Lung (tissue), 16 donors: ENCODE measurements around the gene BCL2L2. TPM values are rescaled to one million over a fixed set of nuclear protein-coding genes. Genes with fewer than 3 reads are reported as not detected.
"Not testable (repeated sequence)": the region's sequence is repeated elsewhere in the genome, so short reads cannot be mapped to it uniquely, and the experiment has no call there.

Experiments used
- ATAC-seq: fragments of 200-7000 bp; cut with Tn5 transposase; one replicate; pipeline ENCODE4 v1.9.1; 2020; ENCODE audit warnings: moderate number of reproducible peaks; ENCODE audit not compliant: insufficient read depth, low FRiP score
- DNase-seq, 3 donors: peaks; one replicate each; pipeline ENCODE4 v3.0.0-alpha.2; 2013 to 2017
- H3K27ac ChIP-seq, 2 donors: one replicate each; pipeline ENCODE4 v1.5.1; 2013; ENCODE audit warnings: mild to moderate bottlenecking in 2 of 2, moderate library complexity in 2 of 2, control low read depth in 1 of 2, inconsistent platforms in 1 of 2, low read depth in 1 of 2, low read length in 1 of 2
- H3K27me3 ChIP-seq, 3 donors: one replicate each; pipeline ENCODE4 v1.5.1; 2013; ENCODE audit warnings: low read length in 2 of 3; ENCODE audit not compliant: control insufficient read depth in 3 of 3, insufficient read depth in 3 of 3
- H3K36me3 ChIP-seq, 4 donors: one replicate each; pipeline ENCODE4 v1.5.1; 2013; ENCODE audit warnings: low read length in 4 of 4, mild to moderate bottlenecking in 1 of 4, moderate library complexity in 1 of 4; ENCODE audit not compliant: control insufficient read depth in 4 of 4, insufficient read depth in 4 of 4
- H3K4me1 ChIP-seq, 5 donors: one replicate each; pipeline ENCODE4 v1.5.1; 2013; ENCODE audit warnings: low read length in 5 of 5, mild to moderate bottlenecking in 2 of 5, moderate library complexity in 1 of 5; ENCODE audit not compliant: control insufficient read depth in 5 of 5, insufficient read depth in 5 of 5
- H3K4me3 ChIP-seq: one replicate; pipeline ENCODE4 v1.5.1; 2013; ENCODE audit warnings: mild to moderate bottlenecking, control low read depth, moderate library complexity
- H3K9ac ChIP-seq, 2 donors: one replicate each; pipeline ENCODE4 v1.5.1; 2013; ENCODE audit warnings: low read length in 2 of 2, control low read depth in 1 of 2; ENCODE audit not compliant: insufficient read depth in 1 of 2
- H3K9me3 ChIP-seq, 4 donors: one replicate each; pipeline ENCODE4 v1.5.1; 2013; ENCODE audit warnings: low read length in 3 of 4, mild to moderate bottlenecking in 1 of 4, moderate library complexity in 1 of 4; ENCODE audit not compliant: control insufficient read depth in 4 of 4, insufficient read depth in 3 of 4
- WGBS, 2 donors: extraction: QIAGEN DNeasy Blood & Tissue Kit; methylation state at CpG; one replicate each; pipeline ENCODE4 v1.1.7; 2013; 5-methylcytosine and 5-hydroxymethylcytosine counted together
- long read RNA-seq, 5 donors: transcript quantifications; one replicate each; lab custom pipeline, GENCODE V29; 2026
- polyA plus RNA-seq, 2 donors: library from polyadenylated mRNA; stranded (reverse); fragments of 200-250 nt; gene quantifications; one replicate each; pipeline ENCODE4 v1.2.1, GENCODE V29; 2013
- total RNA-seq, 2 donors: library from RNA; depleted of rRNA in 1 of 2; stranded (reverse); fragments of >200 nt in 1 of 2; gene quantifications; one replicate each; pipeline ENCODE4 v1.2.1, GENCODE V29; 2014 to 2021
- TF ChIP-seq, protein P1 (sequence below): IDR thresholded peaks from 2 replicates; pipeline ENCODE4 v1.5.1; 2012; ENCODE audit warnings: mild to moderate bottlenecking; ENCODE audit errors: control extremely low read depth, extremely low read depth
- donor health status: control.
- donor health status: control.
- donor health status: Bipolar disorder and iron deficiency.
- donor health status: healthy.
- donor health status: DM: yes; HTN: yes; CAD: no.

BCL2L2 gene, protein sequence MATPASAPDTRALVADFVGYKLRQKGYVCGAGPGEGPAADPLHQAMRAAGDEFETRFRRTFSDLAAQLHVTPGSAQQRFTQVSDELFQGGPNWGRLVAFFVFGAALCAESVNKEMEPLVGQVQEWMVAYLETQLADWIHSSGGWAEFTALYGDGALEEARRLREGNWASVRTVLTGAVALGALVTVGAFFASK
- 10 to 100 TPM; 20.8 to 52.8 TPM for total RNA-seq
- polyA plus RNA-seq, result 10 to 100 TPM; 31.0 to 48.6 TPM
- long read RNA-seq, donor 1, partial matches to known transcripts, result 0 of 4 reads
- long read RNA-seq, donor 1, other reads (novel, unspliced or antisense), result 0 of 4 reads
- long read RNA-seq, donor 2, partial matches to known transcripts, result 7 of 7 reads
- long read RNA-seq, donor 2, other reads (novel, unspliced or antisense), result 0 of 7 reads
- long read RNA-seq, donor 3, partial matches to known transcripts, result 0 of 1 reads
- long read RNA-seq, donor 3, other reads (novel, unspliced or antisense), result 0 of 1 reads
- long read RNA-seq, donor 4, partial matches to known transcripts, result 0 of 1 reads
- long read RNA-seq, donor 4, other reads (novel, unspliced or antisense), result 0 of 1 reads
- long read RNA-seq, donor 5, partial matches to known transcripts, result 0 of 8 reads
- long read RNA-seq, donor 5, other reads (novel, unspliced or antisense), result 7 of 8 reads

DNA sequence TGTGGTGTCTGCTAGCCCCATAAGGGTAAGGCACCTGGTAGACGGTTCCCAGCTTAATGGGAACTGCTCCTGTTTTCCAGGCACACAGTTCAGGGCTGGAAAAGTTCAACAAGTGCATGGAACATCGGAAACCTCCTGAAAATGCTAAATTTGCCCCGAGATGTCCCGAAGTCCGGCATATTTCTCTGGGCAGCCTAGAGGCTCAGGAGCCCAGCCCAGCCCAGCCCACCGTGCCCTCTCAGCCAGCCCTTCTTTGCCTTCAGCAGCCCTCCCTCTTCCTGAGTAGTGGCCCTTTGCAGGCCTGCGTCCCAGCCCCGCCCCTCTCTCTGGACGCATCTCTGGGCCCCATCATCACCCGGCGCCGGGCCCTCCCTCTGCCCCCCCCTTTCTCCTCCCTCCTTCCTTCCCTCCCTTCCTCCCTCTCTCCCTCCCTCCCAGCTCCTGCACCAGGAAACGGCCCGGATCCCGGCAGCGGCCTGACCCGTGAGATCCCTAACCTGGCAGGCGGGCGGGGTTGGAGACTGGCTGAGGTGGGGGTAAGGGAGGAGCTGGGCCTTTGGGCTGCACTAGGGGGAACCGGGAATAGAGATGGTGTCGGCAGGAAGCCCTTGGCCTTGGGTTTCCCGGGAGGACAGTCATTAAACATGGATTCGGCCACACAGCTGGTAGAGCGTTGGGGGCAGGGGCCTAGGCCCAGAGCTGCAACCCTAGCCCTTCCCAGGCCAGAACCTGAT lies at the start of gene BCL2L2:
BCL2L2 (plus strand) TSS at position 422 of the 734 bp plus-strand sequence. CDS start 935 bp downstream, outside the sequence.
- peaks cover 0 to 27% (median 18%) of the 10 kb centered on the region in 4 donors for H3K36me3 ChIP-seq

DNA sequence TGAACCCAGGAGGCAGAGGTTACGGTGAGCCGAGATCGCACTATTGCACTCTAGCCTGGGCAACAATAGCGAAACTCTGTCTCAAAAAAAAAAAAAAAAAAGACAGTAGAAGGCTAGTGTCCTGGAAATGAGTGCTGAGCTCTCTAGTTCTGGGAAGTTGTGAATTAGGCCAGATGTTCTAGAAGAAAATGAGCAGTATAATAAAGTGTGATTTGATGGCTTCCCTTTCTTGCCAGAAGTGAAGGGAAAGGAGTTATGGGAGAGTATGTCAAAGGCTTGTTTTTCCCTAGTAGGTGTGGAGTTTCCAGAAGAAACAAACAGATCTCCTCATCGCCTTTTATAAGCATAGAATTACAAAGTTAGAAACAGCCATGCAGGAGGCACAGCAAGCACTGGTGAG lies 48.4 kb upstream of the BCL2L2 start:
- no peak overlapping the region for H3K9ac ChIP-seq
- no peak overlapping the region for H3K27ac ChIP-seq
- 83 to 95% methylated on average over 5 of the region's 5 CpGs for WGBS, 2 donors
- H3K4me1 ChIP-seq, result peaks cover 0 to 6% (median 0%) of the 10 kb centered on the region in 5 donors
- DNase-seq (peak in 2 of 3 donors; percentile 38 to 52), ATAC-seq (no peak)
- TF ChIP-seq, protein P1, sequence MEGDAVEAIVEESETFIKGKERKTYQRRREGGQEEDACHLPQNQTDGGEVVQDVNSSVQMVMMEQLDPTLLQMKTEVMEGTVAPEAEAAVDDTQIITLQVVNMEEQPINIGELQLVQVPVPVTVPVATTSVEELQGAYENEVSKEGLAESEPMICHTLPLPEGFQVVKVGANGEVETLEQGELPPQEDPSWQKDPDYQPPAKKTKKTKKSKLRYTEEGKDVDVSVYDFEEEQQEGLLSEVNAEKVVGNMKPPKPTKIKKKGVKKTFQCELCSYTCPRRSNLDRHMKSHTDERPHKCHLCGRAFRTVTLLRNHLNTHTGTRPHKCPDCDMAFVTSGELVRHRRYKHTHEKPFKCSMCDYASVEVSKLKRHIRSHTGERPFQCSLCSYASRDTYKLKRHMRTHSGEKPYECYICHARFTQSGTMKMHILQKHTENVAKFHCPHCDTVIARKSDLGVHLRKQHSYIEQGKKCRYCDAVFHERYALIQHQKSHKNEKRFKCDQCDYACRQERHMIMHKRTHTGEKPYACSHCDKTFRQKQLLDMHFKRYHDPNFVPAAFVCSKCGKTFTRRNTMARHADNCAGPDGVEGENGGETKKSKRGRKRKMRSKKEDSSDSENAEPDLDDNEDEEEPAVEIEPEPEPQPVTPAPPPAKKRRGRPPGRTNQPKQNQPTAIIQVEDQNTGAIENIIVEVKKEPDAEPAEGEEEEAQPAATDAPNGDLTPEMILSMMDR, result no peak
- peaks cover 0 to 3% (median 0%) of the 10 kb centered on the region in 3 donors for H3K27me3 ChIP-seq
- no peaks in the 10 kb centered on the region for H3K9me3 ChIP-seq
- no peak overlapping the region for H3K4me3 ChIP-seq
- no peaks in the 10 kb centered on the region for H3K36me3 ChIP-seq

More for the DNA sequence above, at the start of gene BCL2L2:
- H3K4me1 ChIP-seq, result peaks cover 0 to 21% (median 12%) of the 10 kb centered on the region in 5 donors
- TF ChIP-seq, protein P1, result no peak
- no peaks in the 10 kb centered on the region for H3K9me3 ChIP-seq
- H3K27ac ChIP-seq, result peak within 1 kb of the TSS; percentile 74 to 96
- DNase-seq (peak; percentile 94 to 96 (median 95)), ATAC-seq (peak; percentile 63)
- peak within 1 kb of the TSS; percentile 85 for H3K4me3 ChIP-seq
- H3K27me3 ChIP-seq, result no peaks in the 10 kb centered on the region
- WGBS, 2 donors, result 1 to 3% methylated on average over 24 of the region's 24 CpGs
- H3K9ac ChIP-seq, result peak within 1 kb of the TSS; percentile 60 to 90

DNA sequence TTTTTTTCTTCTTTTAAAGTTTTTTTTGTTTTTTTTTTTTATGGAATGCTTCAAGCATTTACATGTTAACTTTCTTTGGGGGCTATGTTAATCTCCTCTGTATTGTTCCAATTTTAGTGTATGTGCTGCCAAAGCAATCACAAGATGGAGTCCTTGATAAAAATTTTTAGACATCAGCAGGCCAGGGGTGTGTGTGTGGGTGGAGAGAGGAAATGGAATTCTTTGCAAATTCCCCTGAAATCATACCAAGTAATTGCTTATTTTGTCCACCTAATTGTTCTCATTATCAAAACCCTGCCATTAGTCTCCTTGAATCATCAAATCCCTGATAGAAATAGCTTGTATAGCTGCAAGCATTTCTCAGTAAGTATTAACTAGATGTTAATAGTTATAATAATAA lies 47.2 kb upstream of the BCL2L2 start:
- Histone ChIP-seq H3K27me3 (peaks cover 0 to 3% (median 0%) of the 10 kb centered on the region in 3 donors), H3K4me3 (no peak overlapping the region), H3K36me3 (no peaks in the 10 kb centered on the region), H3K9ac (no peak overlapping the region), H3K27ac (no peak overlapping the region), H3K9me3 (no peaks in the 10 kb centered on the region), H3K4me1 (peaks cover 0 to 6% (median 0%) of the 10 kb centered on the region in 5 donors)
- TF ChIP-seq, protein P1, result no peak
- no peak for ATAC-seq
- DNase-seq, result no peak

DNA sequence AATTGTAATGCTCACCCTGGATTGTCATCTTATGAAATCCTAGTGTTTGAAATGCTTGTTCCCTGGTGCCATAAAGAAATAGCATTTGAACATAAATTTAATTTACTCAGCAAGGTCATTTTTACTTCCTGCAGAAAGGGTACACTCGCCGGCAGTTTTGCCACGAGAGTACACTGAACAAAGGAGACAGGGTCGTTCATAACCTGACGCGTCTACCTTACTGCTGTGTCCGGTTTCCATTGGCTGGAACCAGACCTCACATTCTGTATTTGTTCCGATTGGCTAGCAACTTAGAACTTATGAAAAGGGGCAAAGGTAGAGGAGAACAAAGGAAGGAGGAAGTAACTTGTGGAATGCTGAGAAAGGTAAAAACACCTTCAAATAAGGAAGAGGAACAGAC lies 45.8 kb upstream of the BCL2L2 start:
- not testable (repeated sequence) for H3K9ac ChIP-seq, H3K27me3 ChIP-seq, H3K9me3 ChIP-seq, H3K27ac ChIP-seq, H3K36me3 ChIP-seq, DNase-seq, H3K4me3 ChIP-seq, ATAC-seq, H3K4me1 ChIP-seq
- WGBS, 2 donors, result 77 to 79% methylated on average over 8 of the region's 8 CpGs
